Lower lobe of right lung (tissue), 2 donors: ENCODE measurements around the gene PATJ. TPM values are rescaled to one million over a fixed set of nuclear protein-coding genes. Genes with fewer than 3 reads are reported as not detected.
A peak's percentile ranks its signal among the peaks of the same experiment; 100 is the strongest.
"Not testable (repeated sequence)": the region's sequence is repeated elsewhere in the genome, so short reads cannot be mapped to it uniquely, and the experiment has no call there.

Experiments used
- ATAC-seq, 2 donors: fragments of 200-7000 bp; cut with Tn5 transposase; one replicate each; pipeline ENCODE4 v1.9.1; 2020 to 2022; ENCODE audit warnings: mild to moderate bottlenecking in 2 of 2, moderate library complexity in 2 of 2
- DNase-seq: peaks from one replicate; pipeline ENCODE4 v3.0.0-alpha.2; 2020
- H3K27ac ChIP-seq: fragments of 200-600 bp; one replicate; pipeline ENCODE4 v1.8.0; 2022
- H3K27me3 ChIP-seq: fragments of 200-600 bp; one replicate; pipeline ENCODE4 v1.8.0; 2022; ENCODE audit warnings: low read depth
- H3K36me3 ChIP-seq: fragments of 200-600 bp; one replicate; pipeline ENCODE4 v1.8.0; 2022; ENCODE audit warnings: mild to moderate bottlenecking
- H3K4me1 ChIP-seq: fragments of 200-600 bp; one replicate; pipeline ENCODE4 v1.8.0; 2022
- H3K4me3 ChIP-seq: fragments of 200-600 bp; one replicate; pipeline ENCODE4 v1.8.0; 2022; ENCODE audit warnings: mild to moderate bottlenecking
- H3K9me3 ChIP-seq: fragments of 200-600 bp; one replicate; pipeline ENCODE4 v1.8.0; 2022
- CTCF ChIP-seq: fragments of 200-600 bp; IDR thresholded peaks from one replicate; pipeline ENCODE4 v1.8.0; 2022; ENCODE audit warnings: antibody characterized with exemption, mild to moderate bottlenecking
- intact Hi-C: fragments of 100-400 bp; cut with DNase I; formaldehyde crosslinking; loops from one replicate; pipeline ENCODE4 v1.11.0; 2022
- total RNA-seq: library from RNA; stranded (reverse); fragmentation: NEBNext Ultra II Directional; extraction: Animal tissue kit (Norgen Biotek cat#: 25700); gene quantifications from one replicate; pipeline ENCODE4 v1.2.1, GENCODE V29; 2021
- donor health status: DM: no; HTN: yes; CAD: no; lungs with severe emphysema.

Gene PATJ
- total RNA-seq, 1 donor from 2014 or later = 63.9 TPM

- Histone ChIP-seq H3K4me3 (no peak overlapping the region), H3K27me3 (no peaks in the 10 kb centered on the region), H3K4me1 (no peaks in the 10 kb centered on the region), H3K36me3 (no peaks in the 10 kb centered on the region), H3K27ac (no peak overlapping the region), H3K9me3 (no peaks in the 10 kb centered on the region)
- intact Hi-C loops = no loop called here
- DNase-seq = no peak
- TF ChIP-seq CTCF = no peak
- ATAC-seq = no peak
These were observed 194.6 kb downstream of the PATJ start for GRCh38 chr1:61936839-61937238.

- no peak for DNase-seq
- Histone ChIP-seq H3K4me1 (no peaks in the 10 kb centered on the region), H3K27ac (no peak overlapping the region), H3K4me3 (no peak overlapping the region), H3K9me3 (no peaks in the 10 kb centered on the region), H3K36me3 (no peaks in the 10 kb centered on the region), H3K27me3 (no peaks in the 10 kb centered on the region)
- ATAC-seq = no peak
- intact Hi-C loops = no loop called here
- TF ChIP-seq CTCF = no peak
These were observed 199.5 kb downstream of the PATJ start for GRCh38 chr1:61941794-61942193.

GRCh38 chr1:61942856-61943255 lies 200.6 kb downstream of the PATJ start:
- no peak for ATAC-seq
- Histone ChIP-seq H3K9me3 (no peaks in the 10 kb centered on the region), H3K27ac (no peak overlapping the region), H3K27me3 (no peaks in the 10 kb centered on the region), H3K36me3 (no peaks in the 10 kb centered on the region), H3K4me3 (no peak overlapping the region), H3K4me1 (no peaks in the 10 kb centered on the region)
- DNase-seq = no peak
- TF ChIP-seq CTCF = no peak
- intact Hi-C loops = no loop called here

GRCh38 chr1:61948685-61949084 lies 206.4 kb downstream of the PATJ start:
- H3K4me3 ChIP-seq, ATAC-seq, DNase-seq, intact Hi-C loops, H3K27me3 ChIP-seq, H3K4me1 ChIP-seq, H3K27ac ChIP-seq, H3K36me3 ChIP-seq, H3K9me3 ChIP-seq: not testable (repeated sequence)

- peak in 1 of 2 donors; percentile 54 for ATAC-seq
- DNase-seq = no peak
- no peak overlapping the region for H3K27ac ChIP-seq
- intact Hi-C loops = no loop called here
- H3K27me3 ChIP-seq = no peaks in the 10 kb centered on the region
- no peak for TF ChIP-seq CTCF
- H3K36me3 ChIP-seq = no peaks in the 10 kb centered on the region
- no peak overlapping the region for H3K4me3 ChIP-seq
- no peaks in the 10 kb centered on the region for H3K9me3 ChIP-seq
- H3K4me1 ChIP-seq = no peaks in the 10 kb centered on the region
These were observed 208.1 kb downstream of the PATJ start for GRCh38 chr1:61950418-61950817.

- Histone ChIP-seq H3K4me3 (no peak overlapping the region), H3K36me3 (no peaks in the 10 kb centered on the region), H3K4me1 (no peaks in the 10 kb centered on the region), H3K27me3 (no peaks in the 10 kb centered on the region), H3K27ac (no peak overlapping the region), H3K9me3 (no peaks in the 10 kb centered on the region)
- DNase-seq (no peak), ATAC-seq (no peak)
- TF ChIP-seq CTCF = no peak
- intact Hi-C loops = no loop called here
These were observed 209.7 kb downstream of the PATJ start for GRCh38 chr1:61951731-61952580.
